RWPE2 (cell line): ENCODE measurements around the gene HTR3B.

Experiments used
- ATAC-seq: fragments of 200-7000 bp; cut with Tn5 transposase; 3 replicates; pipeline ENCODE4 v1.9.1; 2021; ENCODE audit warnings: low read depth
- DNase-seq: peaks from one replicate; pipeline ENCODE4 v3.0.0-alpha.2; 2020; ENCODE audit warnings: low spot score
- H3K27ac ChIP-seq: fragments of 450-650 bp; 2 replicates; pipeline ENCODE4 v1.5.1; 2017; ENCODE audit warnings: mild to moderate bottlenecking; ENCODE audit not compliant: poor library complexity, severe bottlenecking
- H3K27me3 ChIP-seq: fragments of 250-450 bp; sonication (Bioruptor Pico); 2 replicates; pipeline ENCODE4 v1.5.1; 2021; ENCODE audit warnings: mild to moderate bottlenecking, moderate library complexity; ENCODE audit not compliant: insufficient read depth, poor library complexity, severe bottlenecking
- H3K36me3 ChIP-seq: fragments of 250-450 bp; sonication (Bioruptor Pico); 2 replicates; pipeline ENCODE4 v1.5.1; 2020; ENCODE audit warnings: low read depth, mild to moderate bottlenecking, moderate library complexity
- H3K4me1 ChIP-seq: fragments of 250-450 bp; sonication (Bioruptor Pico); 2 replicates; pipeline ENCODE4 v1.5.1; 2021; ENCODE audit warnings: mild to moderate bottlenecking, moderate library complexity; ENCODE audit not compliant: insufficient read depth, poor library complexity, severe bottlenecking
- H3K4me3 ChIP-seq: fragments of 250-450 bp; sonication (Bioruptor Pico); 2 replicates; pipeline ENCODE4 v1.5.1; 2021; ENCODE audit warnings: mild to moderate bottlenecking, moderate library complexity; ENCODE audit not compliant: severe bottlenecking
- H3K9me3 ChIP-seq: fragments of 250-450 bp; sonication (Bioruptor Pico); 2 replicates; pipeline ENCODE4 v1.5.1; 2021; ENCODE audit warnings: mild to moderate bottlenecking, moderate library complexity; ENCODE audit not compliant: severe bottlenecking
- TF ChIP-seq, protein P1 (sequence below): fragments of 450-650 bp; IDR thresholded peaks from one replicate; pipeline ENCODE4 v1.5.1; 2017; ENCODE audit warnings: mild to moderate bottlenecking, moderate library complexity; ENCODE audit not compliant: poor library complexity, severe bottlenecking

The HTR3B gene

DNA sequence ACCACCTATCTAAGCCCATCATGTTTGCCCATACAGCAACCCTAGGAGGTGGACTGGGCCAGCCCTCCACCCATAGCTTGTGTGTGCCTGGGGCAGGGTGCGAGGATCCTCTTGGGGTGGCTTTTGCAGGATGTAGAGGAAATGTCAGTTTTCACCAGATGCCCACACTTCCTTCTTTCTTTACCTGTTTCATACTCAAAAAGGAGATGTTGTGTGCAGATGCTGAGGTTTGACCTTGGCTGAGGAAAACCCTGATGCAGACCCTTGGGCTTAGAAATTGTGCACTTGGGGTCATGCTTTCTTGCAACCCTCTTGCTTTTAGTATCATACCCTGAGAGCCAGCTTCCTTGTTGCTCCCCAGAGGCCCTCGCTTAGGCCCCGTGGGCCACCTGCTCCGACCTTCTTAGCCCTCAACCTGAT lies 72.5 kb downstream of the HTR3B start:
- TF ChIP-seq, protein P1, sequence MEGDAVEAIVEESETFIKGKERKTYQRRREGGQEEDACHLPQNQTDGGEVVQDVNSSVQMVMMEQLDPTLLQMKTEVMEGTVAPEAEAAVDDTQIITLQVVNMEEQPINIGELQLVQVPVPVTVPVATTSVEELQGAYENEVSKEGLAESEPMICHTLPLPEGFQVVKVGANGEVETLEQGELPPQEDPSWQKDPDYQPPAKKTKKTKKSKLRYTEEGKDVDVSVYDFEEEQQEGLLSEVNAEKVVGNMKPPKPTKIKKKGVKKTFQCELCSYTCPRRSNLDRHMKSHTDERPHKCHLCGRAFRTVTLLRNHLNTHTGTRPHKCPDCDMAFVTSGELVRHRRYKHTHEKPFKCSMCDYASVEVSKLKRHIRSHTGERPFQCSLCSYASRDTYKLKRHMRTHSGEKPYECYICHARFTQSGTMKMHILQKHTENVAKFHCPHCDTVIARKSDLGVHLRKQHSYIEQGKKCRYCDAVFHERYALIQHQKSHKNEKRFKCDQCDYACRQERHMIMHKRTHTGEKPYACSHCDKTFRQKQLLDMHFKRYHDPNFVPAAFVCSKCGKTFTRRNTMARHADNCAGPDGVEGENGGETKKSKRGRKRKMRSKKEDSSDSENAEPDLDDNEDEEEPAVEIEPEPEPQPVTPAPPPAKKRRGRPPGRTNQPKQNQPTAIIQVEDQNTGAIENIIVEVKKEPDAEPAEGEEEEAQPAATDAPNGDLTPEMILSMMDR, result no peak
- Histone ChIP-seq H3K9me3 (no peaks in the 10 kb centered on the region), H3K27me3 (peaks cover 28% of the 10 kb centered on the region), H3K4me3 (no peak overlapping the region), H3K27ac (no peak overlapping the region), H3K4me1 (peaks cover 3% of the 10 kb centered on the region), H3K36me3 (no peaks in the 10 kb centered on the region)
- ATAC-seq (no peak), DNase-seq (peak; percentile 26)

DNA sequence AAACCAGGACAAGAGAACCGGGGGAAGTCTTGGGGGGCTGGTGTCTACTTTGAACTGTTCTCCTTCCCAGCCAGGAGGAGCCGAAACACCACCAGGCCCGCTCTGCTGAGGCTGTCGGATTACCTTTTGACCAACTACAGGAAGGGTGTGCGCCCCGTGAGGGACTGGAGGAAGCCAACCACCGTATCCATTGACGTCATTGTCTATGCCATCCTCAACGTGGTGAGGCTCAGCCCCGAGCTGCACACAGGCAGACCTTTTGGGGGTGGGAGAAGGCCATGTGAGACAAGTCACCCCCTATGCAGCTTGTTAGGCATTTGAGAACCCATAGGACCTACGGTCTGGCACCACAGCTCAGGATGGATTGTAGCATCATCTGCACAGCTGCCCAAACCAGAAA lies 73.1 kb downstream of the HTR3B start:
- Histone ChIP-seq H3K9me3 (no peaks in the 10 kb centered on the region), H3K36me3 (no peaks in the 10 kb centered on the region), H3K4me3 (no peak overlapping the region), H3K27ac (no peak overlapping the region), H3K27me3 (peaks cover 32% of the 10 kb centered on the region), H3K4me1 (peaks cover 3% of the 10 kb centered on the region)
- DNase-seq, result peak; percentile 47
- TF ChIP-seq, protein P1, result no peak
- ATAC-seq, result no peak

DNA sequence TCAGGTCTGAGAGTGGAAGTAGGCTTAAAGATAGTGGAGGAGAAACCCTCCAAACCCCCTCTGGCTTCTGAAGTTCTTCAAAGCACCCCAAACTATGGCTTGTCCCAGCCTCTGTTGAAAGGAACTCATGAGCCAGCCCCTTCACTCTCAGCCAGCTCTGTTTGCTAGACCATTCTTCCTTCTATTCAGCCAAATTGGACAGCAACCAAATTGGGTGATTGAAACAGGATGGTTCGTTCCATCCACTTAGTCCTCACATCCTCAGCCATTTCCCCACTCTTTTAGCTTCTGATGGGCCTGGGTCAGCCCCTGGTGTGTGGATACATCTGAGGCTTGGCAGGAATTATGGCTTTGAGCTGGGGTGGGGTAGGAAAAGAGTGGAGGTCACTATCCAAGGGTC lies 74.8 kb downstream of the HTR3B start:
- peaks cover 3% of the 10 kb centered on the region for H3K4me1 ChIP-seq
- H3K27ac ChIP-seq, result no peak overlapping the region
- H3K27me3 ChIP-seq, result peaks cover 37% of the 10 kb centered on the region
- H3K4me3 ChIP-seq, result no peak overlapping the region
- no peaks in the 10 kb centered on the region for H3K36me3 ChIP-seq
- DNase-seq (no peak), ATAC-seq (no peak)
- no peaks in the 10 kb centered on the region for H3K9me3 ChIP-seq
- TF ChIP-seq, protein P1, result no peak

DNA sequence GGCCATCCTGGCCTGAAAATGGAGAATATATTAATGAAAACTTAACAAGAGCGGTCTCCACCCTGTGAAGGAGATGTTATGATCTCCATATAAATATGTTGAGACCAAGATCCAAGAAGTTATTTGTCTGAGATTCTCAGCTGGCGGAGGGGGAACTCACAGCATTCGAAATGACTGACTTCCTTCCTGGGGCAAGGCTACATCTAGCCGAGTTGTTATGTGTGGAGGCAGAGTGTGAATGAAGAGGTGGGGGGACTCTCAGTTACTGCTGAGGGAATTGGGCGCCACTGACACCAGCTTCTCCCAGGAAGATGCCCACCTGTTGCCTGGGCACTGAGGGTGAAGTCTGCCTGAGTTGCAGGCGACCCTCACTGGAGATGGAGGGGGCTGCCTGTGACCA lies 76.2 kb downstream of the HTR3B start:
- DNase-seq (no peak), ATAC-seq (no peak)
- Histone ChIP-seq H3K9me3 (no peaks in the 10 kb centered on the region), H3K27me3 (peaks cover 42% of the 10 kb centered on the region), H3K4me1 (no peaks in the 10 kb centered on the region), H3K4me3 (no peak overlapping the region), H3K27ac (no peak overlapping the region), H3K36me3 (no peaks in the 10 kb centered on the region)
- TF ChIP-seq, protein P1, result no peak

DNA sequence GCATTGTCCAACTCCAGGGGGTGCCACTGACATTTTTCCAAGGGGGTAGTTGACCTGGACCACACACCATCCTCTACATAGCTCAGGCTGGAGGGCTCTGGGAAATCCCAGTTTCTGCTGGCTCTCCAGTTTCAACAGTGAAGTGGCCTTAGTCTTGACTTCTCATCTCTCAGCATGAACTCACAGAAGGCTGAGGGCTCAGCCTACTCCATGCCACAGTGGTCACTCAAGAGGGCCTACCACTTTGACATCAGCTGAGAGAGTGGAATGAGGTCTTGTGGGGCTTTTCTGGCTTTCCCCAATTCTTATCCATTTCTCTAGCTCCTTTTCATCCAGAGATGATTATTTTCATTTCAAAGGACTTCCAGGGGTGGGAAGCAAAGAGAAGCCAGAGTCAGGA lies 77.7 kb downstream of the HTR3B start:
- Histone ChIP-seq H3K36me3 (no peaks in the 10 kb centered on the region), H3K4me1 (no peaks in the 10 kb centered on the region), H3K4me3 (no peak overlapping the region), H3K27ac (no peak overlapping the region), H3K9me3 (no peaks in the 10 kb centered on the region), H3K27me3 (peaks cover 42% of the 10 kb centered on the region)
- no peak for DNase-seq
- no peak for ATAC-seq
- TF ChIP-seq, protein P1, result no peak
